Stomach (tissue), 4 donors: ENCODE measurements around the gene GPR27.

Experiments used
- POLR2A ChIP-seq, 4 donors: fragments of 450-650 bp; IDR thresholded peaks; one replicate each; pipeline ENCODE4 v1.6.1; 2016; ENCODE audit warnings: antibody characterized with exemption in 4 of 4, control low read depth in 2 of 4, mild to moderate bottlenecking in 1 of 4, moderate library complexity in 1 of 4
- POLR2AphosphoS5 ChIP-seq, 3 donors: sonication (generic); formaldehyde crosslinking; IDR thresholded peaks; one replicate each; pipeline ENCODE4 v1.6.1; 2016; ENCODE audit warnings: antibody characterized with exemption in 3 of 3
- TF ChIP-seq, protein P1 (sequence below), 7 experiments: fragments of 450-650 bp in 4 of 7; fragments of 200-600 bp in 3 of 7; sonication (generic) in 3 of 7; IDR thresholded peaks; one replicate each; pipeline ENCODE4 v1.5.1; 2016 to 2019; ENCODE audit warnings: antibody characterized with exemption in 7 of 7, control low read depth in 2 of 7, mild to moderate bottlenecking in 1 of 7

DNA sequence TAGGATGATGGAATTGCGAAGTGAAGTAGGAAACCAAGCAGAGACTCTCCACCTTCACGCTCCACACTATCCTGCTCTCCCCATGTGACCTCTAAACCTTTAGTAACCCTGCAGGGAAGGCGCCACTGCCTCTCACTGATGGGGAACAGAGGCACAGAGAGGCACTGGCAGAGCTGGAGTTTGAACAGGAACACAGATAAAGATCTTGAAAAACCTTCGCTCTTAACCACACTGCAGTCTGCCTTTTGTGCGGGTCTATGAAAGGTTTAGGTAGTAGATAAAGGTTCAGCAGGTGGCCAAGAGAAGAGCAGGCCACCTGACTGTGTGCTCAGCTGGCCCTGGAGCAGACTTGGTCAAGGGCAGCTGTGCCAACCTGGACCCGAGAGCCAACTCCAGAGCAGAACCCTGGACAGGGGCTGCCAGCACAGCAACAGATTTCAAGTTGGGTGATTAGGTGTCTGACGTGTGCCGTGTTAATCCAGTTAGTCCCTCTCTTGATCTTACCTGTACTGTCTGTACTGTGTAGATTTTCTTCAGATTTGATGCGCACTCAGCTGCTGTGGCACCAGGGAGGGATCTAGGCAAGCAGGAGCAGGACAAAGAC, 43.6 kb upstream of the GPR27 start:
- TF ChIP-seq, protein P1, sequence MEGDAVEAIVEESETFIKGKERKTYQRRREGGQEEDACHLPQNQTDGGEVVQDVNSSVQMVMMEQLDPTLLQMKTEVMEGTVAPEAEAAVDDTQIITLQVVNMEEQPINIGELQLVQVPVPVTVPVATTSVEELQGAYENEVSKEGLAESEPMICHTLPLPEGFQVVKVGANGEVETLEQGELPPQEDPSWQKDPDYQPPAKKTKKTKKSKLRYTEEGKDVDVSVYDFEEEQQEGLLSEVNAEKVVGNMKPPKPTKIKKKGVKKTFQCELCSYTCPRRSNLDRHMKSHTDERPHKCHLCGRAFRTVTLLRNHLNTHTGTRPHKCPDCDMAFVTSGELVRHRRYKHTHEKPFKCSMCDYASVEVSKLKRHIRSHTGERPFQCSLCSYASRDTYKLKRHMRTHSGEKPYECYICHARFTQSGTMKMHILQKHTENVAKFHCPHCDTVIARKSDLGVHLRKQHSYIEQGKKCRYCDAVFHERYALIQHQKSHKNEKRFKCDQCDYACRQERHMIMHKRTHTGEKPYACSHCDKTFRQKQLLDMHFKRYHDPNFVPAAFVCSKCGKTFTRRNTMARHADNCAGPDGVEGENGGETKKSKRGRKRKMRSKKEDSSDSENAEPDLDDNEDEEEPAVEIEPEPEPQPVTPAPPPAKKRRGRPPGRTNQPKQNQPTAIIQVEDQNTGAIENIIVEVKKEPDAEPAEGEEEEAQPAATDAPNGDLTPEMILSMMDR (IDR thresholded peaks at IDR 0.05): no peak
- no peak for TF ChIP-seq POLR2A (IDR thresholded peaks at IDR 0.05)
- no peak for TF ChIP-seq POLR2AphosphoS5 (IDR thresholded peaks at IDR 0.05)
